Bone marrow (tissue), 2 donors: Measurements from ENCODE around the gene SELENOP.

Source experiments
- DNase-seq, 2 donors: peaks; one replicate each; lab custom pipeline; 2025; lab: John Stamatoyannopoulos, UW

Gene SELENOP

DNA sequence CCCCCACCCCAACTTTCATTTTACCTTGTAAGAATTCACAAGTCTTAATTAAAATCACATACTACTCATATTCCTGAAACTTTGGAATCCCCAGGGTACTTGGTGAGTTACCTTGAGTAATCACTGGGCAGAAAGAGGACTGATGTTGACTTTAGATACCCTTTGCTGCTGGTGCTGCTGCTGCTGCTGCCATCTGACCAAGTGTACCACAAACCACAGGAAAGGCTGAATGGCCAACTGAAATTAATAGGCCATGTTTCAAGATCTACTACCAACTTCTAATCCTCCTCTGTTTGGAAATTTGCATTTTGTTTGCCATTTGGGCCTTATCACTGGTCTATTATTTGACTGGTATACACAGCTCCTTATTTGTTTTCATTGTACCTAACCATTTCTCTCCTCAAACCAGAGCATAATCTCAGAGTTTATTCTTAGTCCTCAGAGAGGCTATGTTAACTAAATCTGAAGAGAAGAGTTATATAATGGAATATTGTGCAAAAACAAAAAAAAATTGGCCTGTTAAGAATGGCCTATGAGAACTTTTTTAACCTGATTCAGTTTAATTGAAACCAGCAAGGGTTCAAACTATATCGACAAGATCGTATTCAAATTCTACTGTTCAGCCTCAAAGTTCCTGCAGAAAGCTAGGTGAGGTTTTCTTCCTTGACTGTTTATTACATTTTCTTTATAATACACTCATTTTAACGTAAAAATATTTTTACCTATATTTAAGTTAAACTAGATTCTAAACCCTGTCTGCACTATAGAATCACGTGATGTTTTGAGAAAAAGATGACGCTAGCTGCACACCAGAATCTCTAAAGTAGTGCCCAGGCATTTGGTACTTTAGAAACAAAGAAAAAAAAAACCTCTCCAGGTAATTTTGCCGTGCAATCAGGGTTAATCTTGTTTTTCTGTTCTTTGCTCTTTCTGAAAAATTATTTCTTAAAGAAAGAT lies 13.1 kb downstream of the SELENOP start:
- no peak for DNase-seq

DNA sequence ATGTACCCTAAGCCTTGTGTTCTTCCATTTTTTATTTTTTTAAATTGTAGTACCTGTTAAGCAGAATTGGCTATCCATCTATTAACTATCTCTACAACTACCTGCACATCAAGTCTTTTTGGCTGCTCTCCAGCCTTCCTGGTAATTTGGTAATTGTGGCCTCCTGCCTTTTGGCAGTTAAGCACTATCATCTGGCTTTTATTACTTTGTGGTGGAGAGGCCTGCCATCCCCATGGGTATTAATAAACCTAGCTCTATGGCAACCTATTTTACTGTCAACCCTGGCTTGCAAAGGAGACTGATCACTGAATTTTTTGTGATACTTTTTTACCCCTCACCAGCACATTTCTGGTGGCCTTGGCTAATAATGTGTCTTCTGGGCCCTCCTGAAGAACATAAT lies 20.5 kb downstream of the SELENOP start:
- no peak for DNase-seq

DNA sequence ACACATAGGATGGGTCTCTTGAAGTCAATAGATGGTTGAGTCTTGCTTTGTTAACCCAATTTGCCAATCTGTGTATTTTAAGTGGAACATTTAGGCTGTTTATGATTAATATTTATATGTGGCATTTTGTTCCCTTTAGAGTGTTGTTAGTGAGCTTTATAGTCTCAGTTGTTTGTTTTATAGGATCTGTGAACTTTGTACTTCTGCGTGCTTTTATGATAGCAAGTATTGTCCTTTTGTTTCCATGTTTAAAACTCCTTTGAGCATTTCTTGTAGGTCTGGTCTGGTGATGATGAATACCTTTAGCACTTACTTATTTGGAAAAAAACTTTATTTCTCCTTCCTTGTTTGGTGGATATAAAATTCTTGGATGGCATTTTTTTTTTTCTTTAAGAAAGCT lies 23.8 kb downstream of the SELENOP start:
- DNase-seq: no peak

DNA sequence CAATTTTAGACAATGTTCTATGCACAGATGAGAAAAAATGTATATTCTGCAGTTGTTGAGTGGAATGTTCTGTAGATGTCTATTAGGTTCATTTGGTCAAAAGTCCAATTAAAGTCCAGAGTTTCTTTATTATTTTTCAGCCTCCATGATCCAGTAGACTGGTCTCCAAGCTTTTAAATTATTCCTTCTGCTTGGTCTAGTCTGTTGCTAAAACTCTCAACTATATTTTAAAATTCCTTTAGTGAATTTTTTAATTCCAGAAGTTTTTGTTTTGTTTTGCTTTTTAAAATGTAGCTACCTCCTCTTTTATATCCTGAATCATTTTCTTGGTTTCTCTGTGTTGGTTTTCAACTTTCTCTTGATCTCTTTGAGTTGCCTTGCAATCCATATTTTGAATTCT lies 24.6 kb downstream of the SELENOP start:
- DNase-seq: no peak

DNA sequence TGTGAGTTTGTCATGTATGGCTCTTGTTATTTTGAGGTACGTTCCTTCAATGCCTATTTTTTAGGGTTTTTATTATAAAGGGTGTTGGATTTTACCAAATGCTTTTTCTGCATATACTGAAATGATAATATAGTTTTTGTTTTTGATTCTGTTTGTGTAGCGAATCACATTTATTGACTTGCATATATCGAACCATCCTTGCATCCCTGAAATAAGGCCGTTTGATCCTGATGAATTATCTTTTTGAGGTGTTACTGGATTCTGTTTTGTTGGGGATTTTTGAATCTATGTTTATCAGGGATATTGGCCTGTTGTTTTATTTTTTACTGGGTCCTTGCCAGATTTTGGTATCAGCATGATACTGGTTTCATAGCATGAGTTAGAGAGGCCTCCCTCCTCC lies 25.9 kb downstream of the SELENOP start:
- no peak for DNase-seq

DNA sequence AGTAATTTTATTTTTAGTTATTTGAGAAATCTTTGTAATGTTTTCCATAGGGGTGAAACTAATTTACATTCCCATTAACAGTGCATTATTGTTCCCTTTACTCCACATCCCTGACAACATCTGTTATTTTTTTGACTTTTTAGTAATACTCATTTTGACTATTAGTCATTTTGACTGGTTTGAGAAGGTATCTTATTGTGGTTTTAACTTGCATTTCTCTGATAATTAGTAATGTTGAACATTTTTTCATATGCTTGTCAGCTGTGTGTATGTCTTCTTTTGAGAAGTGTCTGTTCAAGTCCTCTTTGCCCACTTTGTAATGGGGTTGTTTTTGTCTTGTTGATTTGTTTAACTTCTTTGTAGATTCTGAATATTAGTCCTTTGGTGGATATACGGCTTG lies 27.6 kb downstream of the SELENOP start:
- DNase-seq: no peak

DNA sequence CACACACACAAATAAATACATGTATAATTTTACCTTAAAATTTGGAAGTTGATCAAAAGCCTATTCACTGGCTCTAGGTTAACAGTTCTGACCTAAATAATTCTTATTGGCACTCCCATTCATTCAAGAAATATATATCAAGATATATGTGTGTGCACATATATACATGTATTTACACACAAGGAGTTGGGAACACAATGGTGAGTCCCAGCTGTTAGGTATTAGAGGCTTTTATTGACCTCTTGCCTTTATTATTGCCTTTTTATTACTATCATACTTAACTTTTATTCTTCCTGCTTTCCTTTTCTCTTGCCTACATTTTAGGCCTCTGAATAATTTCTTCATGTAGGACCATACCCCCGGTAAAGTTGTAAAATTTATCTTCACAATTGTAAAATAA lies 30.1 kb downstream of the SELENOP start:
- DNase-seq: no peak

DNA sequence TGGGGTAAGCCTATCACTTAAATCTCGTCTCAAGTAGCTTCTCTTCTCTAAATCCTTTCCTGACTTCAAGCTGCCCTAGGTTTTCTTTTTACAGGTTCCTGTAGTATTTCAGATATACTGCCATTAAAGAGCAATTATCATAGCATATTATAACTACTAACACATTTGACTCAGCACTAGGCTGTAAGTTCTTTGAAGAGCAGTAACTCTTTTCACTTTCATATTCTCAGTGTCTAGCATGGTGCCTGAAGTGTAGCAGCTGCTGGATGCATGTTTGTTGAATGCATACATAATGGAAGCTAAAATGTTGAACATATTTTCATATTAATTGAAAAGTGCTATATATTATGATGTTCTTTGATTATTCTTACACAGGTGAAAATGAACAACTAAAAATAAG lies 32.6 kb downstream of the SELENOP start:
- no peak for DNase-seq

DNA sequence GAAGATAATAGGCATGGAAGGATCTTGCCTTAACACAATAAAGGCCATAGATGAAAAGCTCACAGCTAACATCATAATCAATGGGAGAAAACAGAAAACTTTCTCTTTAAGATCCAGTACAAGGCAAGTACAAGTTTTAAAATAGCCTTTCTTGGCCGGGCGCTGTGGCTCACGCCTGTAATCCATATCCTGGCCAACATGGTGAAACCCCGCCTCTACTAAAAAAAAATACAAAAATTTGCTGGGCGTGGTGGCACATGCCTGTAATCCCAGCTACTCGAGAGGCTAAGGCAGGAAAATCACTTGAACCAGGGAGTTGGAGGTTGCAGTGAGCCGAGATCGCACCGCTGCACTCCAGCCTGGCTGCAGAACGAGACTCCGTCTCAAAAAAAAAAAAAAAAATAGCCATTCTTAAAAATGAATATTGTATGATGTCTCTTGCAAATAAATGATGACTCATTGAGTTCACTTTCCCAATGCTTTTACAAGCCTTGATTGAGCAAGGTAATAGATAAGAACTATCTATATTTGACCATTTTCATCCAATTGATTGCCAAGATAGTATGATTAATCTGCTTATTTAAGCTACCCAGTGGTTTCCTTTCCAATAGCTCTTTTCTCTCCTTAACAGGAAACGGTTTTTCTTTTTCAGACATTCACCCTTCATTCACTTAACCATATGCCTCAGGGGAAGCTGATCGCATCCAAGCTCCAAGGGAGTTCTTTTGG lies 39.3 kb downstream of the SELENOP start:
- DNase-seq: no peak

DNA sequence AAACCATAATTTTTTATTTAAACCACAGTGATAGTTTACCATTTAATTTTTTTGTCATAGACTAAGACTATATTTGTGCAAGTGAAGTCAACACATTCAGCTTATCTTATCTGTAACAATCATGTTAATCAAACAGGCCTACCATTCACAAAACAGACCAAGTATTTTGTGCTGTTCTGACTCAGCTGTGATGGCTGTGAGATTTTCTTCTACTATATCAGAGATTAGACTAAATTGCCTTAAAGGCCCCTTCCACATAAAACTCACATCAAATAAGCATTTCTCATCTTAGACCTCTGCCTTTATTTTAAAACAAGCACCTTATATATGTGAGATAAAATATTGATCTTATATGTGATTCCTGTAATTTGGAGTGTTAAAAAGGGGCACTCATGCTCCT lies 41.7 kb downstream of the SELENOP start:
- DNase-seq: no peak

DNA sequence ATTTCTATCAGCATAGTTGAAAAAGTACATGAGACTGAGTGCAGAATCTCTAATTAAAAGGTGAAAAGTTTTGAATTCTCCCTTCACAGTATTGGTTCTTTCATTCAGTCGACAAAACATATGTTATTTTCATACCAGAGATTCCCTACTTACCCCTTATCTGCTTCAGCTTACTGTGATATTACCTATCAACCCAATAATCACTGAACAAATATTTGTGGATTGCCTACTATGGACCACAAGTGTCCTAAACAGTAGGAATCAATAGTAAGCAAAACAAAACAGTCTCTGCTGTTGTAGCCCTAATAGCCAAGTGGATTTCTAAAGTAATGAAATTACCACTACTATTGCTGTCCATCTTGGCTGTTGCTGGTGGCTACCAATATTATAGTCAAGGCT lies 43.6 kb downstream of the SELENOP start:
- no peak for DNase-seq

DNA sequence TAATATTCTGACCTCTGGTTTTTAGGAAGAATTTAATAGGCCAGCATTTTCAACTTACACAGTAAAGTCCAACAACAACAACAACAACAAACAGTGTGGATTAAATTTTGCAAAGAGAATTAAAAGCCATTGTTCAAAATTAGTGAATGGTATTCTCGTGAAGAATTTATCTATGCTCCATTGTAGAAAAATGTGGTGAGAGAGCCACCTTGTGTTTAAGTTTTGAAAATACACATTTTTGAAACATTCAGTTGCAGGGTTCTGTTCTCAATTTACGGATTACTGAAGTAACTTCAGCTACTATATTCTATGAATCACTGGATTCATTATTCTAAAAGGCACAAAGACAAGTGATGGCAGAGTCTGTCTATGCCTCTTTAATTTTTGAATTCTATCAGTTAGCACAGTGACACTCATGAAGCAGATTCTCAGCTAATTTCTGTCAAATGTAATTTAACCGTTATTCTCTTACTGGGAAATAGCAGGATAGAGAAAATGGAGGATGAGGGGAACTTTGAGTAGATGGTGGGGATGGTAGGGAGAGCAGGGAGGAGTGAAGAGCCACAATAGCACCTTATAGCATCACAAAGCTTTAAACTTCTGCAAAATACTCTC lies 44.1 kb downstream of the SELENOP start:
- DNase-seq: no peak

DNA sequence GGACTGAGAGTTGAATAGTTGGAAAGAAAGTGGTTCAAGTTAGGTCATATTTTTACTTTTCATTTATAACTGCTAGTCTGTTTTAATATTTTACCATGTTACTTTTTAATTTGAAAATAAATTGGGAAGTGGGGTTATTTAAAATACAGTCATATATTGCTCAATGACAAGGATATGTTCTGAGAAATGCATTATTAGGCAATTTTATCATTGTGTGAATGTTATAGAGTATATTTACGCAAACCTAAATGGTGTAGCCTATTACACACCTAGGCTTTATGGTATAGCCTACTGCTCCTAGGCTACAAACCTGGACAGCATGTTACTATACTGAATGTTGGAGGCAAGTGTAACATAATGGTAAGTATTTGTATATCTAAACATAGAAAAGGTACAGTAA lies 49.9 kb downstream of the SELENOP start:
- DNase-seq: no peak

DNA sequence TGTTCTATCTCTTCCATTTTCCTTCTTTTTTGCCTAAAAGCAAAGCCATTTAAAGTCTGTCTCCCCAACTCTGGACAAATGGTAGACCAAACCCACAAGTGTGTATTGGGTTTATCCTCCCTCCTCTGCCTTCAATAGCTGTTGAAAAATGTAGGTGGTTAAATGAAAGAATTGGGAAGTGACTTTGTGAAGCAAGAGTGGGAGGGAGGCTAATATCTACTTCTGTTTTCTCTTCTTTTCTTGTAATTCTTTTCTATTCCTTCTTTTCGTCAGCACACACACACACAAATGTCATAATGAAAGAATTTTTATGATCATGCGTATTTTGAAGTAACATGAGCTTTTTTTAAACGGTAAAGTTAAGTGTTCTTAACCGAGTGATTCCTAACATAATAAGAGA lies 51.3 kb downstream of the SELENOP start:
- DNase-seq: no peak

DNA sequence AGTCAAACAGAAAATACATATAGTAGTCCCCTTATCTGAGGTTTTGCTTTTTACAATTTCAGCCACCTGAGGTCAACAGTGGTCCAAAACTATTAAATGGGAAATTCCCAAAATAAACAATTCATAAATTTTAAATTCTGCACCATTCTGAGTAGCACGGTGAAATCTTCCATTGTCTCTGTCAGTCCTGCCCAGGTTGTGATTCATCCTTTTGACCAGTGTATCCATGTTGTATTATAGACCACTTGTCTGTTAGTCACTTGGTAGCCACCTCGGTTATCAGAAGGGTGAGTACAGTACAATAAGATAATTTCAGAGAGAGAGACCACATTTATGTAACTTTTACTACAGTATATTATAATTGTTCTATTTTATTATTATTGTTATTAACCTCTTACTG lies 52.2 kb downstream of the SELENOP start:
- DNase-seq: no peak

DNA sequence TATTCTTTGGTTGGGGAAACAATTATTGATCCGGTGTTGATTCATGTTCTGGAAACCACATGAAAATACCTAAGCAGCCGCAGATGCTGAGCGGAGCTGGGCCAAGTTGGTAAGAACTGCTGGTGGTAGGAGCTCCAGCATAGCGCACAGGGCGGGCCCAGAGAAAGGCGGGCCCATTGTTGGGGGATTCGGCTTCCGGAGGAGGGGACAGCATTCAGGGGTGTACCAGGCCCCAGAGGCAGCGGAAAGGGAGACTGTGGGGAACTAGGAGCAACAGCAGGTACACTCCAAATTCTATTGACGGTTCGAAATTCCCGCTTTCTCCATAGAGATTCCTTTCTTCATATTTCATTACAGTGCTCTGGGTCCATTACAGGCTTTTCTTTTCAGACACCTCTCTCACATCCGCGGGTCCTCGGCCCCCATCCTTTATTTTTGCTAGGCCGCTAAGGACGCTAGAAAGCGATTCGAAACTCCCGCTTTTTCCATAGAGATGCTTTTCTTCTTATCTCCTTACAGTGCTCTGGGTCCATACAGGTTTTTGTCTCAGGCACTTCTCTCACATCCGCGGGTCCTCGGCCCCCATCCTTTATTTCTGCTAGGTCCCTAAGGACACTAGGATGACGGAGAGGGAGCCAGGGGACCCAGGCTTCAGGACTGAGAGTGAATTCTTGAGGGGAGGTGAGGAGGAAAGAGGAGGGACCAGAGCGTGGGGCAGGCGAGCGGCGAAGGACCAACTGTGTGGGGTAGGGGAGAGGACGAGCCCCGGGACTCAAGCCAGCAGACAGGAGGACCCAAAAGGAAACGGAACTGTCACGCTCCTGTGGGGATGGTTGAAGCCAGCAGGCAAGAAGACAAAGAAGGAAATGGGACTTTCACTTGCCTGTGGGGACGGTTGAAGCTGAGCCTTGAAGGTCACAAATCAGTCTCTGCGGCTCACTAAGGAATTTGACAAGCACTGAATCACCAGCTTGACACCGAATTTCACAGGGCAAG lies 54.8 kb downstream of the SELENOP start, which contains the start of gene CCDC152:
CCDC152 (plus strand) TSS at position 213 of the 996 bp plus-strand sequence. CDS start 2,304 bp downstream, outside the sequence.
- DNase-seq: no peak

DNA sequence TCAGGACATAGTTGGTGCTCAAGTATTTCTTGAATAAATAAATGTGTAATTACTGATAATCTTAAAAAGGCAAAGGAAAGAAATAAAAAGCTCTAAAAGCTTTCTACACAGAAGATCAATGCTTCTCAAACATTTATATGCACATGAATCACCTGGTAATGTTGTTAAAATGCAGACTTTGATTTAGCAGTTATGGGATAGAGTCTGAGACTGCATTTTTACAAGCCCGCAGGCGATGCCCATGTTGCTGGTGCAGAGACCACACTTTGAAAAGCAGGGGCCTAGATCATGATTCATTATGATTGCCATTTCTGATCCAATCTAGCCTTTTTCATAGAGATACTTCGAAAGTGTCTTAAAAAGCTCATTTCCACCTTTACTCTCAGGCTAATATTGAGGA lies 58.6 kb downstream of the SELENOP start:
- DNase-seq: no peak

DNA sequence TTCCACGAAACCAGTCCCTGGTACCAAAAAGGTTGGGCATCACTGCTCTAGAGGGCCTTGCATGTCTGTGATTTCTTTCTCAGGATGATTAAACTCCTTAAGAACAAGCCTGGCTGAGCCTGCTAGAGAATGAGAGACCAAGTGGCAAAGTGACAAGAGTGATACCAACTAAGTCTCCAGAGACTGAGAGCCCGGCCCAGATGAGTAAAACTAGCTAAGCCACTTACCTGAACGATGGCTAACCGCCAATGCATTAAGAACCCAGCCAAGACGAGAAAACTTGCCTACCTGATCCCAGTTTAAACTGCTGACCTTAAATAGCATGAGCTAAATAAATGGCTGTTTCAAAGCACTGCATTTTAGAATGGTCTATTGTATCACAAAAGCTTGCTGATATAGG lies 60.6 kb downstream of the SELENOP start:
- no peak for DNase-seq

DNA sequence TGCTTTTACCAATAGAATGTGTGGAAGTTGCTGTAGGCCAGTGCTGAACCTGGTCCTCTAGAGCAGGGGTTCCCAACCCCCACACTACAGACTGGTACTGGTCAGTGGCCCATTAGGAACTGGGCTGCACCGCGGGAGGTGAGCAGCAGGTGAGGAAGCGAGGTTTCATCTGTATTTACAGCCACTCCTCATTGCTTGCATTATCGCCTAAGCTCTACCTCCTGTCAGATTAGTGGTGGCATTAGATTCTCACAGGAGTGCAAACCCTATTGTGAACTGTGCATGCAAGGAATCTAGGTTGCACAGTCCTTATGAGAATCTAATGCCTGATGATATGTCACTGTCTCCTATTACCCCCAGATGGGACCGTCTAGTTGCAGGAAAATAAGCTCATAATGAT lies 61.2 kb downstream of the SELENOP start:
- no peak for DNase-seq
